Ascending aorta (tissue), 2 donors: ENCODE results near the gene MAML3. TPM values are rescaled to one million over a fixed set of nuclear protein-coding genes. Genes with fewer than 3 reads are reported as not detected.

ENCODE experiments used
- DNase-seq, 2 donors: peaks; one replicate each; pipeline ENCODE4 v3.0.0-alpha.2; 2019; ENCODE audit warnings: low spot score in 2 of 2
- H3K27ac ChIP-seq, 2 donors: fragments of 200-600 bp; sonication (generic); one replicate each; pipeline ENCODE4 v1.5.1; 2016 to 2017; ENCODE audit warnings: mild to moderate bottlenecking in 1 of 2
- H3K27me3 ChIP-seq: fragments of 200-600 bp; sonication (generic); one replicate; pipeline ENCODE4 v1.5.1; 2017
- H3K36me3 ChIP-seq, 2 donors: fragments of 200-600 bp; sonication (generic); one replicate each; pipeline ENCODE4 v1.5.1; 2016
- H3K4me1 ChIP-seq, 2 donors: fragments of 200-600 bp; sonication (generic); one replicate each; pipeline ENCODE4 v1.5.1; 2016 to 2017; ENCODE audit warnings: mild to moderate bottlenecking in 1 of 2
- H3K4me3 ChIP-seq, 2 donors: fragments of 200-600 bp; sonication (generic); one replicate each; pipeline ENCODE4 v1.5.1; 2016 to 2017; ENCODE audit warnings: mild to moderate bottlenecking in 1 of 2
- H3K9me3 ChIP-seq, 2 donors: fragments of 200-600 bp; sonication (generic); one replicate each; pipeline ENCODE4 v1.5.1; 2016
- CTCF ChIP-seq, 3 experiments: fragments of 200-600 bp in 2 of 3; fragments of 450-650 bp in 1 of 3; sonication (generic) in 2 of 3; IDR thresholded peaks; one replicate each; pipeline ENCODE4 v1.5.1; 2016 to 2019; ENCODE audit warnings: antibody characterized with exemption in 3 of 3, mild to moderate bottlenecking in 1 of 3, moderate library complexity in 1 of 3
- intact Hi-C: fragments of 100-400 bp; cut with DNase I; formaldehyde crosslinking; loops from one replicate; pipeline ENCODE4 v1.15.1; 2023
- total RNA-seq: library from RNA; depleted of rRNA; stranded (reverse); fragments of >200 nt; gene quantifications from one replicate; pipeline ENCODE4 v1.1.0, GENCODE V29; 2016

MAML3 gene
- total RNA-seq, 1 donor from 2014 or later: 4.7 TPM

GRCh38 chr4:139719381-139720101, 434.4 kb downstream of the MAML3 start:
- H3K36me3 ChIP-seq: peaks cover 11 to 22% of the 10 kb centered on the region in 2 donors
- no peak overlapping the region for H3K4me3 ChIP-seq
- no peaks in the 10 kb centered on the region for H3K9me3 ChIP-seq
- no peak overlapping the region for H3K27ac ChIP-seq
- no peaks in the 10 kb centered on the region for H3K27me3 ChIP-seq
- TF ChIP-seq CTCF (IDR thresholded peaks at IDR 0.05): no peak
- no peak for DNase-seq
- H3K4me1 ChIP-seq: peaks cover 0 to 7% of the 10 kb centered on the region in 2 donors
- intact Hi-C loops: no loop called here

GRCh38 chr4:139718833-139719232, 435.2 kb downstream of the MAML3 start:
- no peak for TF ChIP-seq CTCF (IDR thresholded peaks at IDR 0.05)
- H3K27ac ChIP-seq: no peak overlapping the region
- intact Hi-C loops: no loop called here
- no peaks in the 10 kb centered on the region for H3K9me3 ChIP-seq
- peaks cover 0 to 7% of the 10 kb centered on the region in 2 donors for H3K4me1 ChIP-seq
- DNase-seq: no peak
- H3K27me3 ChIP-seq: no peaks in the 10 kb centered on the region
- peaks cover 7 to 22% of the 10 kb centered on the region in 2 donors for H3K36me3 ChIP-seq
- H3K4me3 ChIP-seq: no peak overlapping the region

GRCh38 chr4:139718358-139718757, 435.6 kb downstream of the MAML3 start:
- H3K27ac ChIP-seq: no peak overlapping the region
- H3K36me3 ChIP-seq: peaks cover 7 to 22% of the 10 kb centered on the region in 2 donors
- no peaks in the 10 kb centered on the region for H3K9me3 ChIP-seq
- H3K4me3 ChIP-seq: no peak overlapping the region
- H3K27me3 ChIP-seq: no peaks in the 10 kb centered on the region
- DNase-seq: no peak
- peaks cover 0 to 7% of the 10 kb centered on the region in 2 donors for H3K4me1 ChIP-seq
- no peak for TF ChIP-seq CTCF (IDR thresholded peaks at IDR 0.05)
- intact Hi-C loops: no loop called here

GRCh38 chr4:139715746-139716391, 438.1 kb downstream of the MAML3 start:
- DNase-seq: no peak
- Histone ChIP-seq H3K27ac (peak overlapping the region; percentile 53 to 56), H3K9me3 (no peaks in the 10 kb centered on the region), H3K4me1 (peaks cover 0 to 22% of the 10 kb centered on the region in 2 donors), H3K27me3 (no peaks in the 10 kb centered on the region), H3K36me3 (peaks cover 7 to 22% of the 10 kb centered on the region in 2 donors), H3K4me3 (no peak overlapping the region)
- intact Hi-C loops: no loop called here
- no peak for TF ChIP-seq CTCF (IDR thresholded peaks at IDR 0.05)

GRCh38 chr4:139712882-139713281, 441.1 kb downstream of the MAML3 start:
- Histone ChIP-seq H3K36me3 (no peaks in the 10 kb centered on the region), H3K27me3 (no peaks in the 10 kb centered on the region), H3K9me3 (no peaks in the 10 kb centered on the region), H3K4me3 (no peak overlapping the region), H3K27ac (peak overlapping the region; percentile 73 to 82), H3K4me1 (peaks cover 0 to 22% of the 10 kb centered on the region in 2 donors)
- no peak for TF ChIP-seq CTCF (IDR thresholded peaks at IDR 0.05)
- DNase-seq: no peak
- intact Hi-C loops: no loop called here
